ENCODE data around the gene PRKRA.

DNA sequence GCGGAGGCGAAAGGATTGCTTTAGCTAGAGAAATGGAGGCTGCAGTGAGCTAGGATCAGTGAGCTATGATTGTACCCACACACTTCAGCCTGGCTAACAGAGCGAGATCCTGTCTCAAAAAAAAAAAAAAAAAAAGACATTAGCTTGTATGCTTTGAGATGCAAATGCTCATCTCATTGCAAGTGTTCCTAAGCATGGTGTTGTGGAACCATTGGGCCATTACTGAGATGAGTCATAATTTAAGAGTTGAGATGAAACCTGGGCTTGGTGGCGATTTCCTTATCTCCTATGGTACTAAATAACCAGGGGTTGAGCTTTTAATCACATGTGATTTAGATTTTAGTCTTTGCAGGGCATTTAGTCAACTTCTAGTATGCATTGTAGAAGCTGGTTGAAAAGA lies 31.5 kb upstream of the PRKRA start:
- TF ChIP-seq TAF1 (IDR thresholded peaks at IDR 0.05; ENCODE audit: low read depth, low read length) (no peak), SPI1 (IDR thresholded peaks at IDR 0.05; ENCODE audit: low read depth, low read length) (no peak), POLR2A (IDR thresholded peaks at IDR 0.05; ENCODE audit: low read depth, low read length) (no peak), POLR2AphosphoS5 (IDR thresholded peaks at IDR 0.05; ENCODE audit: low read depth, low read length) (no peak), PAX5 (IDR thresholded peaks at IDR 0.05; ENCODE audit: insufficient read depth, low read length, severe bottlenecking) (no peak)
